ENCODE results near the gene TCF4. TPM values are rescaled to one million over a fixed set of nuclear protein-coding genes. Genes with fewer than 3 reads are reported as not detected.

Gene TCF4
- total RNA-seq, 1 donor from 2014 or later, result 143 TPM

DNA sequence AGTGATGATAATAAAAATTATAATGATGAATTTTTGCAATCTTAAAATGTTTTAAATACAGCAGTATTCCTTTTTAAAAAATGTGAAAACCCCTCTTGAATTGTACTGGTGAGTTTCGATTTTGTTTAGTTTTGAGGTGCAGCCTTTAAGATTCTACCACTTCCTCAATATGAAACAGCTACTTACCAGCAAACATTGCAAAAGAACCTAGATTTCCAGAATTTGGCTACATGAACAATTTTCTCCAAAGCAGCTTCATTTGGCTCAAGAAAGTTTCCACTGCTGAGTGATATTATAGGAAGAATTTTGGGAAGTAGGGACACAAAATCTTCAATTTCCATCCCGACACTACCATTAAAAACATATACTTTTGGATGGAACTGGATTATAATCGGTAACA is 12.0 kb downstream of the TCF4 start:
- H3K4me3 ChIP-seq, result no peak overlapping the region

DNA sequence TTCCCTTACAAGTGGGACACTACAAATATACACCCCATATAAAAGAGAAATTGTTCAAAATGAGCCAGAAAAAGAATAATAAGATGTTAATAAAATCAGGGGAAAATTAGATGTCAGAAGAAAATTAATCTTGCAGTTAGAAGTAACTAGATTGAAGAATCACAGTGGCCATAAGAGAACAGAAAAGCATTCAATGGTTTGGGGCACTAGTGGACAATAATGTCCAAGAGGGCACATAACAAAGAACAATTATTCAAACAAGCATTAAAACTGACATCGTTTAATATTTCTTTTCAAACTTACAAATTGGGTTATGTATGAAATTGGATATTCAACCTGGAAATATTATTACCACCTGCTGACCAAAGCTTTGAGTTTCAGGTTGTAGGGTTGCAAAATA is 12.9 kb downstream of the TCF4 start:
- Histone ChIP-seq H3K27ac (no peak overlapping the region), H3K27me3 (no peaks in the 10 kb centered on the region), H3K9me3 (no peaks in the 10 kb centered on the region), H3K36me3 (no peaks in the 10 kb centered on the region), H3K4me3 (no peak overlapping the region), H3K4me1 (no peaks in the 10 kb centered on the region)
- no peak for ATAC-seq
- DNase-seq, result no peak
- intact Hi-C loops (cut with DNase I), result no loop called here
- TF ChIP-seq, protein P1, sequence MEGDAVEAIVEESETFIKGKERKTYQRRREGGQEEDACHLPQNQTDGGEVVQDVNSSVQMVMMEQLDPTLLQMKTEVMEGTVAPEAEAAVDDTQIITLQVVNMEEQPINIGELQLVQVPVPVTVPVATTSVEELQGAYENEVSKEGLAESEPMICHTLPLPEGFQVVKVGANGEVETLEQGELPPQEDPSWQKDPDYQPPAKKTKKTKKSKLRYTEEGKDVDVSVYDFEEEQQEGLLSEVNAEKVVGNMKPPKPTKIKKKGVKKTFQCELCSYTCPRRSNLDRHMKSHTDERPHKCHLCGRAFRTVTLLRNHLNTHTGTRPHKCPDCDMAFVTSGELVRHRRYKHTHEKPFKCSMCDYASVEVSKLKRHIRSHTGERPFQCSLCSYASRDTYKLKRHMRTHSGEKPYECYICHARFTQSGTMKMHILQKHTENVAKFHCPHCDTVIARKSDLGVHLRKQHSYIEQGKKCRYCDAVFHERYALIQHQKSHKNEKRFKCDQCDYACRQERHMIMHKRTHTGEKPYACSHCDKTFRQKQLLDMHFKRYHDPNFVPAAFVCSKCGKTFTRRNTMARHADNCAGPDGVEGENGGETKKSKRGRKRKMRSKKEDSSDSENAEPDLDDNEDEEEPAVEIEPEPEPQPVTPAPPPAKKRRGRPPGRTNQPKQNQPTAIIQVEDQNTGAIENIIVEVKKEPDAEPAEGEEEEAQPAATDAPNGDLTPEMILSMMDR (IDR thresholded peaks at IDR 0.05), result no peak

More for the DNA sequence above, 12.0 kb downstream of the TCF4 start:
- DNase-seq, result no peak
- Histone ChIP-seq H3K36me3 (no peaks in the 10 kb centered on the region), H3K27me3 (no peaks in the 10 kb centered on the region), H3K4me1 (no peaks in the 10 kb centered on the region), H3K27ac (no peak overlapping the region), H3K9me3 (no peaks in the 10 kb centered on the region)
- no peak for ATAC-seq
- TF ChIP-seq, protein P1 (IDR thresholded peaks at IDR 0.05), result no peak
- intact Hi-C loops (cut with DNase I), result no loop called here

- intact Hi-C loops (cut with DNase I), result no loop called here
- ATAC-seq, result no peak
- no peaks in the 10 kb centered on the region for H3K27me3 ChIP-seq
Observed at GRCh38 chr18:55573386-55573785, 14.6 kb downstream of the TCF4 start.

GRCh38 chr18:55570966-55571365 is 17.0 kb downstream of the TCF4 start:
- Histone ChIP-seq H3K4me1 (no peaks in the 10 kb centered on the region), H3K36me3 (no peaks in the 10 kb centered on the region), H3K9me3 (no peaks in the 10 kb centered on the region), H3K4me3 (no peak overlapping the region), H3K27me3 (no peaks in the 10 kb centered on the region), H3K27ac (no peak overlapping the region)
- no peak for DNase-seq
- intact Hi-C loops (cut with DNase I), result no loop called here
- TF ChIP-seq, protein P1 (IDR thresholded peaks at IDR 0.05), result no peak
- ATAC-seq, result no peak

More at GRCh38 chr18:55573386-55573785, 14.6 kb downstream of the TCF4 start:
- no peak overlapping the region for H3K27ac ChIP-seq
- no peaks in the 10 kb centered on the region for H3K36me3 ChIP-seq
- TF ChIP-seq, protein P1 (IDR thresholded peaks at IDR 0.05), result no peak
- no peaks in the 10 kb centered on the region for H3K9me3 ChIP-seq
- DNase-seq, result no peak
- no peak overlapping the region for H3K4me3 ChIP-seq
- no peaks in the 10 kb centered on the region for H3K4me1 ChIP-seq

- Histone ChIP-seq H3K27ac (no peak overlapping the region), H3K4me3 (no peak overlapping the region), H3K36me3 (no peaks in the 10 kb centered on the region), H3K9me3 (no peaks in the 10 kb centered on the region), H3K27me3 (no peaks in the 10 kb centered on the region), H3K4me1 (no peaks in the 10 kb centered on the region)
- ATAC-seq (no peak), DNase-seq (no peak)
- intact Hi-C loops (cut with DNase I), result no loop called here
- TF ChIP-seq, protein P1 (IDR thresholded peaks at IDR 0.05), result no peak
Observed at GRCh38 chr18:55566456-55566935, 21.5 kb downstream of the TCF4 start.

GRCh38 chr18:55559739-55560138 is 28.3 kb downstream of the TCF4 start:
- no peaks in the 10 kb centered on the region for H3K27me3 ChIP-seq
- no peak overlapping the region for H3K27ac ChIP-seq
- TF ChIP-seq, protein P1 (IDR thresholded peaks at IDR 0.05), result no peak
- H3K9me3 ChIP-seq, result no peaks in the 10 kb centered on the region
- intact Hi-C loops (cut with DNase I), result no loop called here
- no peak overlapping the region for H3K4me3 ChIP-seq
- H3K4me1 ChIP-seq, result no peaks in the 10 kb centered on the region
- no peak for DNase-seq
- no peaks in the 10 kb centered on the region for H3K36me3 ChIP-seq
- no peak for ATAC-seq
